HG03571 (cell line): ENCODE data around the gene PPP1R18.
A peak's percentile ranks its signal among the peaks of the same experiment; 100 is the strongest.
"Not testable (repeated sequence)": the region's sequence is repeated elsewhere in the genome, so short reads cannot be mapped to it uniquely, and the experiment has no call there.

Experiments used
- ATAC-seq: cut with Tn5 transposase; IDR thresholded peaks from one replicate; pipeline ENCODE4 v1.9.1; 2021; ENCODE audit not compliant: unreplicated experiment

PPP1R18 gene

GRCh38 chr6:30720738-30721197, 34.3 kb upstream of the PPP1R18 start:
- ATAC-seq: no peak

GRCh38 chr6:30719791-30720737, 33.6 kb upstream of the PPP1R18 start, which contains the start of gene TUBB:
TUBB (plus strand) TSS chr6:30720352; CDS start chr6:30720507, 155 bp downstream.
- ATAC-seq: no peak

- no peak for ATAC-seq
These were observed 32.9 kb upstream of the PPP1R18 start for GRCh38 chr6:30719356-30719755.

- not testable (repeated sequence) for ATAC-seq
These were observed 31.6 kb upstream of the PPP1R18 start for GRCh38 chr6:30717845-30718720.

- ATAC-seq: peak; percentile 55
These were observed 30.8 kb upstream of the PPP1R18 start, which contains the start of gene MDC1 for GRCh38 chr6:30717129-30717844. MDC1 (minus strand) TSS chr6:30717281; CDS start chr6:30715175, 2,106 bp downstream.

GRCh38 chr6:30716879-30717128, 30.4 kb upstream of the PPP1R18 start:
- ATAC-seq: no peak

GRCh38 chr6:30714263-30714662, 27.8 kb upstream of the PPP1R18 start:
- no peak for ATAC-seq

GRCh38 chr6:30712441-30712945, 26.0 kb upstream of the PPP1R18 start:
- ATAC-seq: no peak

GRCh38 chr6:30711758-30712380, 25.4 kb upstream of the PPP1R18 start:
- ATAC-seq: no peak

- no peak for ATAC-seq
These were observed 22.8 kb upstream of the PPP1R18 start for GRCh38 chr6:30709101-30709868.

- no peak for ATAC-seq
These were observed 20.9 kb upstream of the PPP1R18 start for GRCh38 chr6:30707281-30707850.

- ATAC-seq: no peak
These were observed 19.2 kb upstream of the PPP1R18 start for GRCh38 chr6:30705620-30706019.

- ATAC-seq: no peak
These were observed 17.4 kb upstream of the PPP1R18 start for GRCh38 chr6:30703821-30704220.

GRCh38 chr6:30703011-30703410, 16.6 kb upstream of the PPP1R18 start:
- no peak for ATAC-seq

- no peak for ATAC-seq
These were observed 13.9 kb upstream of the PPP1R18 start for GRCh38 chr6:30700340-30700739.

- ATAC-seq: no peak
These were observed 10.0 kb upstream of the PPP1R18 start for GRCh38 chr6:30696432-30696831.

GRCh38 chr6:30691208-30691847, 4.9 kb upstream of the PPP1R18 start:
- no peak for ATAC-seq

- no peak for ATAC-seq
These were observed 4.2 kb upstream of the PPP1R18 start, which contains the start of gene NRM for GRCh38 chr6:30690403-30691207. NRM (minus strand) TSS chr6:30690984; CDS start chr6:30690974, 10 bp downstream.
